ENCODE measurements around the gene TOX3. TPM values are rescaled to one million over a fixed set of nuclear protein-coding genes. Genes with fewer than 3 reads are reported as not detected.

Gene TOX3
- total and polyA plus RNA-seq, 2 experiments from 2014 or later, result 0.24 to 0.79 TPM

- no peak for DNase-seq (ENCODE audit: low read depth in 1 of 2, low spot score in 1 of 2)
- Histone ChIP-seq H3K4me3 (no peak overlapping the region), H3K27me3 (no peaks in the 10 kb centered on the region), H3K9me3 (ENCODE audit: low read depth) (no peaks in the 10 kb centered on the region), H3K27ac (no peak overlapping the region), H3K4me1 (ENCODE audit: low read depth) (peaks cover 8% of the 10 kb centered on the region), H3K36me3 (no peaks in the 10 kb centered on the region)
- TF ChIP-seq CTCF (IDR thresholded peaks at IDR 0.05; ENCODE audit: low read depth, low read length), result no peak
Observed at GRCh38 chr16:52501746-52502145, 45.2 kb downstream of the TOX3 start.

GRCh38 chr16:52500963-52501362, 46.0 kb downstream of the TOX3 start:
- H3K9me3 ChIP-seq (ENCODE audit: low read depth), result no peaks in the 10 kb centered on the region
- DNase-seq (ENCODE audit: low read depth in 1 of 2, low spot score in 1 of 2), result no peak
- no peak for TF ChIP-seq CTCF (IDR thresholded peaks at IDR 0.05; ENCODE audit: low read depth, low read length)
- no peaks in the 10 kb centered on the region for H3K27me3 ChIP-seq
- H3K27ac ChIP-seq, result no peak overlapping the region
- H3K4me1 ChIP-seq (ENCODE audit: low read depth), result peaks cover 11% of the 10 kb centered on the region
- H3K4me3 ChIP-seq, result no peak overlapping the region
- no peaks in the 10 kb centered on the region for H3K36me3 ChIP-seq

- no peak for TF ChIP-seq CTCF (IDR thresholded peaks at IDR 0.05; ENCODE audit: low read depth, low read length)
- H3K27ac ChIP-seq, result no peak overlapping the region
- no peaks in the 10 kb centered on the region for H3K27me3 ChIP-seq
- H3K4me3 ChIP-seq, result no peak overlapping the region
- peaks cover 11% of the 10 kb centered on the region for H3K4me1 ChIP-seq (ENCODE audit: low read depth)
- H3K9me3 ChIP-seq (ENCODE audit: low read depth), result no peaks in the 10 kb centered on the region
- DNase-seq (ENCODE audit: low read depth in 1 of 2, low spot score in 1 of 2), result no peak
- H3K36me3 ChIP-seq, result no peaks in the 10 kb centered on the region
Observed at GRCh38 chr16:52499060-52499440, 47.9 kb downstream of the TOX3 start.

- no peaks in the 10 kb centered on the region for H3K9me3 ChIP-seq (ENCODE audit: low read depth)
- no peak for TF ChIP-seq CTCF (IDR thresholded peaks at IDR 0.05; ENCODE audit: low read depth, low read length)
- H3K27ac ChIP-seq, result no peak overlapping the region
- peaks cover 11% of the 10 kb centered on the region for H3K4me1 ChIP-seq (ENCODE audit: low read depth)
- no peaks in the 10 kb centered on the region for H3K36me3 ChIP-seq
- peak in 1 of 2 donors; percentile 22 for DNase-seq (ENCODE audit: low read depth in 1 of 2, low spot score in 1 of 2)
- H3K27me3 ChIP-seq, result no peaks in the 10 kb centered on the region
- no peak overlapping the region for H3K4me3 ChIP-seq
Observed at GRCh38 chr16:52498328-52499059, 48.4 kb downstream of the TOX3 start.

GRCh38 chr16:52497067-52497816, 49.7 kb downstream of the TOX3 start:
- TF ChIP-seq CTCF (IDR thresholded peaks at IDR 0.05; ENCODE audit: low read depth, low read length), result no peak
- peak; percentile 34 to 41 for DNase-seq (ENCODE audit: low read depth in 1 of 2, low spot score in 1 of 2)
- Histone ChIP-seq H3K4me1 (ENCODE audit: low read depth) (peaks cover 11% of the 10 kb centered on the region), H3K4me3 (no peak overlapping the region), H3K27ac (no peak overlapping the region), H3K9me3 (ENCODE audit: low read depth) (no peaks in the 10 kb centered on the region), H3K27me3 (no peaks in the 10 kb centered on the region), H3K36me3 (no peaks in the 10 kb centered on the region)

Data from cardiac muscle cell (in vitro differentiated cells and primary cell).